ENCODE results near the gene EXO1.

GRCh38 chr1:241842565-241842964 is 5.4 kb upstream of the EXO1 start:
- TF ChIP-seq CTCF (IDR thresholded peaks at IDR 0.05) (no peak), ZFX (IDR thresholded peaks at IDR 0.05; ENCODE audit: borderline replicate concordance) (no peak)

Data from 22Rv1 (cell line).